Measurements from ENCODE around the gene MITF.
A peak's percentile ranks its signal among the peaks of the same experiment; 100 is the strongest.

Gene MITF

DNA sequence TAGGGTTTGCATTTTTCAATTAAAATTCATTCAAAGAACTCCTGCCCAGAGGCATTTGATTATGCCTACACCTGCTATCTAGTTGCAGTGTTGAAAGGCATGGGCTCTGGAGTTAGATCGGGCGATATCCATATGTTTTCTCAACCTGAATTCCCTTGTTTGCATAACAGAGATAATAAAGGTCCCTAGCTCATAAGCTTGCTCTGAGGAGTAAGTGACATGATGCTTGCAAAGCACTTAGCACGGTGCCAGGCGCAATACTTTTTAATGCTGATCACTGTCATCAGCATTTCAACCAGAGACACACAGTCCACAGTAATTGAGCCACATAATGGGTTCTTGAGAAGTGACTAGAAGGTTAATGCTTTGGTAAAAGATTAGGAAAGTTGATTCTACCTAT, 154.0 kb downstream of the MITF start:
- WGBS = 70% methylated on average over 2 of the region's 4 CpGs
- Histone ChIP-seq H2BK5ac (ENCODE audit: low read depth, low read length, poor library complexity, severe bottlenecking) (no peak overlapping the region), H3K14ac (ENCODE audit: low read length in 2 of 2) (no peak overlapping the region)

DNA sequence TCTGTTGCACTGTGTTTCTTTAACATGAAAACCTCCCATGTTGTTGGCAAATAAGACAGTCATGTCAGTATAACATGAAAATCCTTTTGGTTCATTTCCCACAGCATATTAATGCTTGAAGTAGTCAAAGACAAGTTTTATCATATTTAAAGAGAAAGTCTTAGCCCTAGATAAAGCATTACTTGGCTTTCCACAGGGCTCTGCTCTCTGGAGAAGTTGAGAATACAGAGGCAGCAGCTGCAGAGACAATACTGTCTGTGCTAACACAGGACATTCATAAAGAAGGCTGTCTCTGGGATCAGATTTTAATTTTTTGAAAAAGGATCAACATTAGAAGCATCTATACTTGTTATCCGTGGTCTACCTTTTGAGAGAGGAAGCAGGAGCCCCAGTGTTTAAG, 156.8 kb downstream of the MITF start:
- H3K9me3 ChIP-seq (ENCODE audit: control insufficient read depth, low read length) = no peaks in the 10 kb centered on the region
- no peak overlapping the region for H3K27ac ChIP-seq (ENCODE audit: low read length, poor library complexity, severe bottlenecking)
- no peak overlapping the region for H3K23ac ChIP-seq (ENCODE audit: low read length in 2 of 2)
- peaks cover 4% of the 10 kb centered on the region for H3K4me1 ChIP-seq (ENCODE audit: control insufficient read depth, insufficient read depth, low read depth, low read length)
- H3K79me1 ChIP-seq (replicated peaks; ENCODE audit: low read length, poor library complexity, severe bottlenecking) = peaks cover 25% of the 10 kb centered on the region
- H2BK12ac ChIP-seq (ENCODE audit: low read length in 2 of 2) = no peak overlapping the region
- no peaks in the 10 kb centered on the region for H3K27me3 ChIP-seq (ENCODE audit: control insufficient read depth in 1 of 2, insufficient read depth in 1 of 2, low read length in 2 of 2)
- no peak overlapping the region for H2AK5ac ChIP-seq (ENCODE audit: low read length, severe bottlenecking)
- H2BK15ac ChIP-seq (ENCODE audit: low read depth, poor library complexity, severe bottlenecking) = no peak overlapping the region
- H3K4ac ChIP-seq (ENCODE audit: low read depth in 1 of 2, low read length in 2 of 2) = no peak overlapping the region
- H2BK5ac ChIP-seq (ENCODE audit: low read depth, low read length, poor library complexity, severe bottlenecking) = no peak overlapping the region
- DNase-seq = no peak
- no peak overlapping the region for H4K91ac ChIP-seq (ENCODE audit: low read length)
- no peak overlapping the region for H3K9ac ChIP-seq (ENCODE audit: low read length)
- no peak overlapping the region for H3K18ac ChIP-seq (ENCODE audit: low read depth in 1 of 2, low read length in 2 of 2)
- no peak overlapping the region for H4K8ac ChIP-seq (ENCODE audit: low read length)
- no peaks in the 10 kb centered on the region for H3K36me3 ChIP-seq (ENCODE audit: control insufficient read depth in 1 of 2, insufficient read depth in 2 of 2, low read depth in 1 of 2, low read length in 2 of 2)
- H3K14ac ChIP-seq (ENCODE audit: low read length in 2 of 2) = no peak overlapping the region
- no peak overlapping the region for H2BK120ac ChIP-seq (ENCODE audit: low read depth, low read length)
- H3K4me2 ChIP-seq (ENCODE audit: low read length, poor library complexity, severe bottlenecking) = no peak overlapping the region
- H2AFZ ChIP-seq (ENCODE audit: low read depth, low read length) = no peak overlapping the region
- 94% methylated on average over 1 of the region's 1 CpG for WGBS
- no peak overlapping the region for H3K4me3 ChIP-seq (ENCODE audit: insufficient read depth in 1 of 2, low read depth in 1 of 2, low read length in 2 of 2)

More for the DNA sequence above, 154.0 kb downstream of the MITF start:
- H2AFZ ChIP-seq (ENCODE audit: low read depth, low read length) = no peak overlapping the region
- no peak overlapping the region for H2BK15ac ChIP-seq (ENCODE audit: low read depth, poor library complexity, severe bottlenecking)
- no peak overlapping the region for H2AK5ac ChIP-seq (ENCODE audit: low read length, severe bottlenecking)
- no peak for DNase-seq
- H3K27me3 ChIP-seq (ENCODE audit: control insufficient read depth in 1 of 2, insufficient read depth in 1 of 2, low read length in 2 of 2) = no peaks in the 10 kb centered on the region
- H3K4ac ChIP-seq (ENCODE audit: low read depth in 1 of 2, low read length in 2 of 2) = no peak overlapping the region
- no peaks in the 10 kb centered on the region for H3K36me3 ChIP-seq (ENCODE audit: control insufficient read depth in 1 of 2, insufficient read depth in 2 of 2, low read depth in 1 of 2, low read length in 2 of 2)
- H3K4me3 ChIP-seq (ENCODE audit: insufficient read depth in 1 of 2, low read depth in 1 of 2, low read length in 2 of 2) = no peak overlapping the region
- no peak overlapping the region for H3K23ac ChIP-seq (ENCODE audit: low read length in 2 of 2)
- no peaks in the 10 kb centered on the region for H3K9me3 ChIP-seq (ENCODE audit: control insufficient read depth, low read length)
- H3K9ac ChIP-seq (ENCODE audit: low read length) = no peak overlapping the region
- H3K4me2 ChIP-seq (ENCODE audit: low read length, poor library complexity, severe bottlenecking) = no peak overlapping the region
- H3K4me1 ChIP-seq (ENCODE audit: control insufficient read depth, insufficient read depth, low read depth, low read length) = peaks cover 4% of the 10 kb centered on the region
- H3K79me1 ChIP-seq (replicated peaks; ENCODE audit: low read length, poor library complexity, severe bottlenecking) = peaks cover 14% of the 10 kb centered on the region
- no peak overlapping the region for H3K18ac ChIP-seq (ENCODE audit: low read depth in 1 of 2, low read length in 2 of 2)
- H3K27ac ChIP-seq (ENCODE audit: low read length, poor library complexity, severe bottlenecking) = no peak overlapping the region
- H4K8ac ChIP-seq (ENCODE audit: low read length) = peak overlapping the region; percentile 15
- no peak overlapping the region for H2BK12ac ChIP-seq (ENCODE audit: low read length in 2 of 2)
- no peak overlapping the region for H4K91ac ChIP-seq (ENCODE audit: low read length)
- no peak overlapping the region for H2BK120ac ChIP-seq (ENCODE audit: low read depth, low read length)

DNA sequence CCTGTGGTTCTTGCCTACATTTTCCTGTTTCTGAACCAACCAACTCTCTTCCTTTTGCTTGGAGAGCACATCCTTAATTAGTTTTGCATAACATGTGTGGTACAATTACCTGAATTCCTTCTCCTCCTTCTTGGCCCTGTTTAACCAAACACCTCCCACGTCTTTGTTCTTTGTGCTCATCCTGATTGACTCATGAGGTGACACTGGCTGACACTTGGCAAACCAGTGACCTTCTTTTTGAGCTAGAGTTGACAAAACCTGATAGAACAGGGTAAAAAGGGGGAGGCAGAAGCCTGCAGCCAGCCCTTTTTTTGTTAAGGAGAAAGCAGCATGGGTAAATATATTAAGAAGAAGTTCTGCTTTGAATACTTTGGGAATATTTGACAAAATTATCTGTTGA, 161.1 kb downstream of the MITF start:
- no peak overlapping the region for H3K9ac ChIP-seq (ENCODE audit: low read length)
- no peaks in the 10 kb centered on the region for H3K27me3 ChIP-seq (ENCODE audit: control insufficient read depth in 1 of 2, insufficient read depth in 1 of 2, low read length in 2 of 2)
- H4K91ac ChIP-seq (ENCODE audit: low read length) = no peak overlapping the region
- DNase-seq = no peak
- peaks cover 30% of the 10 kb centered on the region for H3K79me1 ChIP-seq (replicated peaks; ENCODE audit: low read length, poor library complexity, severe bottlenecking)
- H3K4ac ChIP-seq (ENCODE audit: low read depth in 1 of 2, low read length in 2 of 2) = no peak overlapping the region
- no peak overlapping the region for H3K4me2 ChIP-seq (ENCODE audit: low read length, poor library complexity, severe bottlenecking)
- no peak overlapping the region for H2BK15ac ChIP-seq (ENCODE audit: low read depth, poor library complexity, severe bottlenecking)
- no peak overlapping the region for H2BK12ac ChIP-seq (ENCODE audit: low read length in 2 of 2)
- no peak overlapping the region for H3K23ac ChIP-seq (ENCODE audit: low read length in 2 of 2)
- H3K18ac ChIP-seq (ENCODE audit: low read depth in 1 of 2, low read length in 2 of 2) = no peak overlapping the region
- H3K27ac ChIP-seq (ENCODE audit: low read length, poor library complexity, severe bottlenecking) = no peak overlapping the region
- no peaks in the 10 kb centered on the region for H3K9me3 ChIP-seq (ENCODE audit: control insufficient read depth, low read length)
- no peaks in the 10 kb centered on the region for H3K36me3 ChIP-seq (ENCODE audit: control insufficient read depth in 1 of 2, insufficient read depth in 2 of 2, low read depth in 1 of 2, low read length in 2 of 2)
- no peak overlapping the region for H2AFZ ChIP-seq (ENCODE audit: low read depth, low read length)
- no peak overlapping the region for H3K4me3 ChIP-seq (ENCODE audit: insufficient read depth in 1 of 2, low read depth in 1 of 2, low read length in 2 of 2)
- H2BK5ac ChIP-seq (ENCODE audit: low read depth, low read length, poor library complexity, severe bottlenecking) = no peak overlapping the region
- no peak overlapping the region for H2AK5ac ChIP-seq (ENCODE audit: low read length, severe bottlenecking)
- peaks cover 3% of the 10 kb centered on the region for H3K4me1 ChIP-seq (ENCODE audit: control insufficient read depth, insufficient read depth, low read depth, low read length)
- 95% methylated on average over 1 of the region's 1 CpG for WGBS
- no peak overlapping the region for H4K8ac ChIP-seq (ENCODE audit: low read length)
- H2BK120ac ChIP-seq (ENCODE audit: low read depth, low read length) = no peak overlapping the region
- no peak overlapping the region for H3K14ac ChIP-seq (ENCODE audit: low read length in 2 of 2)

DNA sequence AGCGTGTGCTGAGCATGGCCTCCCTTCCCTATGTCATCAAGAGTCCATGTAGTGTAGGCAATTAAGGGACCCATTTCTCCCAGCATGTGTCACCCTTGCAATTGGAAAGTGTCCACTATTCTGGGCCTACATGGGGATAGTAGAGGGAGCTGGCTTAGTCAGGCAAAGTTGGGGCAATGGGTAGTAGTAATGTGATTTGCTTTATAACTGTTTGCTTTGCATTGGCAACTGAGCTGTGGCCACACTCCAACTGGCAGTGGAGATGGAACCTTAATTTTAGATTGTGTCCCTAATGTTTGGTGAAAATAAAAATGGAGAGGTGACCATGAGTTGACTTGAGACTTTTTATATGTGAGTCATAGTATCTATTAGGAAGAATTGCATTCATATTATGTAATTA, 162.5 kb downstream of the MITF start:
- Histone ChIP-seq H3K18ac (ENCODE audit: low read depth in 1 of 2, low read length in 2 of 2) (no peak overlapping the region), H4K91ac (ENCODE audit: low read length) (no peak overlapping the region), H2AFZ (ENCODE audit: low read depth, low read length) (no peak overlapping the region), H2BK15ac (ENCODE audit: low read depth, poor library complexity, severe bottlenecking) (no peak overlapping the region), H3K4me1 (ENCODE audit: control insufficient read depth, insufficient read depth, low read depth, low read length) (peaks cover 3% of the 10 kb centered on the region), H2BK12ac (ENCODE audit: low read length in 2 of 2) (no peak overlapping the region), H3K4ac (ENCODE audit: low read depth in 1 of 2, low read length in 2 of 2) (no peak overlapping the region), H3K14ac (ENCODE audit: low read length in 2 of 2) (no peak overlapping the region), H3K36me3 (ENCODE audit: control insufficient read depth in 1 of 2, insufficient read depth in 2 of 2, low read depth in 1 of 2, low read length in 2 of 2) (no peaks in the 10 kb centered on the region), H4K8ac (ENCODE audit: low read length) (no peak overlapping the region), H3K9me3 (ENCODE audit: control insufficient read depth, low read length) (no peaks in the 10 kb centered on the region), H2BK120ac (ENCODE audit: low read depth, low read length) (no peak overlapping the region), H3K27ac (ENCODE audit: low read length, poor library complexity, severe bottlenecking) (no peak overlapping the region), H3K23ac (ENCODE audit: low read length in 2 of 2) (no peak overlapping the region), H3K4me2 (ENCODE audit: low read length, poor library complexity, severe bottlenecking) (no peak overlapping the region), H2AK5ac (ENCODE audit: low read length, severe bottlenecking) (no peak overlapping the region), H3K27me3 (ENCODE audit: control insufficient read depth in 1 of 2, insufficient read depth in 1 of 2, low read length in 2 of 2) (no peaks in the 10 kb centered on the region), H2BK5ac (ENCODE audit: low read depth, low read length, poor library complexity, severe bottlenecking) (no peak overlapping the region), H3K4me3 (ENCODE audit: insufficient read depth in 1 of 2, low read depth in 1 of 2, low read length in 2 of 2) (no peak overlapping the region), H3K9ac (ENCODE audit: low read length) (no peak overlapping the region), H3K79me1 (replicated peaks; ENCODE audit: low read length, poor library complexity, severe bottlenecking) (peaks cover 29% of the 10 kb centered on the region)
- WGBS = 100% methylated on average over 1 of the region's 1 CpG
- no peak for DNase-seq
